B cell (primary cell): ENCODE data around the gene ANKRD33. TPM values are rescaled to one million over a fixed set of nuclear protein-coding genes. Genes with fewer than 3 reads are reported as not detected.

ENCODE experiments used
- ATAC-seq: fragments of 200-7000 bp; cut with Tn5 transposase; one replicate; pipeline ENCODE4 v1.10.0; 2021; ENCODE audit warnings: low read depth, mild to moderate bottlenecking, moderate number of reproducible peaks, moderate library complexity
- CTCF ChIA-PET: fragments of 350-600 bp; sonication (Branson Sonifier 250); formaldehyde crosslinking; loops from one replicate; lab custom pipeline; 2021; ENCODE audit warnings: antibody characterized with exemption, inconsistent platforms; lab: Charles Lee
- POLR2A ChIA-PET: fragments of 350-600 bp; sonication (Branson Sonifier 250); formaldehyde crosslinking; loops from one replicate; lab custom pipeline; 2021; ENCODE audit warnings: antibody characterized with exemption; lab: Charles Lee
- DNase-seq: peaks from one replicate; pipeline ENCODE4 v3.0.0; 2013
- H2AFZ ChIP-seq: 2 replicates; pipeline ENCODE4 v1.6.1; 2012; ENCODE audit warnings: mild to moderate bottlenecking, low read depth, low read length; ENCODE audit not compliant: insufficient read depth, poor library complexity, severe bottlenecking
- H3K27ac ChIP-seq, 2 donors: 1 replicate in 1 of 2; 2 replicates in 1 of 2; pipeline ENCODE4 v1.5.1; 2012 to 2013; ENCODE audit warnings: low read length in 2 of 2, mild to moderate bottlenecking in 2 of 2, moderate library complexity in 1 of 2
- H3K27me3 ChIP-seq, 4 experiments: fragments of 200-600 bp in 1 of 4; sonication (generic) in 1 of 4; replicated peaks in 1 of 4; 1 replicate in 2 of 4; 2 replicates in 2 of 4; pipeline versions ENCODE4 v1.6.1 to v1.7.0; 2013 to 2016; ENCODE audit warnings: low read length in 3 of 4, mild to moderate bottlenecking in 2 of 4, mixed read lengths in 1 of 4, moderate library complexity in 1 of 4; ENCODE audit not compliant: insufficient read depth in 4 of 4, control insufficient read depth in 3 of 4; ENCODE audit errors: control extremely low read depth in 1 of 4
- H3K36me3 ChIP-seq, 2 experiments: replicated peaks in 1 of 2; 1 replicate in 1 of 2; 2 replicates in 1 of 2; pipeline versions ENCODE4 v1.6.1 to v1.7.1; 2013; ENCODE audit warnings: low read length in 1 of 2; ENCODE audit not compliant: insufficient read depth in 2 of 2, control insufficient read depth in 1 of 2; ENCODE audit errors: control extremely low read depth in 1 of 2, extremely low read depth in 1 of 2
- H3K4me1 ChIP-seq, 2 donors: fragments of 200-600 bp in 1 of 2; sonication (generic) in 1 of 2; 1 replicate in 1 of 2; 2 replicates in 1 of 2; pipeline versions ENCODE4 v1.5.1 to v1.6.1; 2013 to 2017; ENCODE audit warnings: low read length in 2 of 2; ENCODE audit not compliant: control insufficient read depth in 2 of 2, insufficient read depth in 2 of 2
- H3K4me2 ChIP-seq: replicated peaks from 2 replicates; pipeline ENCODE3; 2012; ENCODE audit warnings: mild to moderate bottlenecking, low read depth, low read length; ENCODE audit not compliant: poor library complexity, severe bottlenecking
- H3K4me3 ChIP-seq, 5 experiments: fragments of 200-600 bp in 1 of 5; sonication (generic) in 1 of 5; 1 replicate in 3 of 5; 2 replicates in 2 of 5; pipeline versions ENCODE4 v1.5.1 to v1.7.0; 2011 to 2016; ENCODE audit warnings: low read length in 4 of 5, mild to moderate bottlenecking in 4 of 5, low read depth in 2 of 5, control low read depth in 1 of 5, moderate library complexity in 1 of 5; ENCODE audit not compliant: insufficient read depth in 1 of 5; ENCODE audit errors: control extremely low read depth in 1 of 5, extremely low read depth in 1 of 5
- H3K79me2 ChIP-seq: fragments of 200-600 bp; sonication (generic); one replicate; pipeline ENCODE4 v1.6.0; 2016; ENCODE audit warnings: low read length; ENCODE audit not compliant: control insufficient read depth, insufficient read depth
- H3K9ac ChIP-seq: fragments of 200-600 bp; sonication (generic); 2 replicates; pipeline ENCODE4 v1.6.1; 2017; ENCODE audit warnings: mild to moderate bottlenecking, low read length, moderate library complexity
- H3K9me3 ChIP-seq, 3 donors: one replicate each; pipeline versions ENCODE4 v1.6.1 to v1.7.1; 2013; ENCODE audit warnings: low read length in 2 of 3; ENCODE audit not compliant: control insufficient read depth in 2 of 3, insufficient read depth in 1 of 3; ENCODE audit errors: control extremely low read depth in 1 of 3
- H4K20me1 ChIP-seq: 2 replicates; pipeline ENCODE4 v1.6.0; 2012; ENCODE audit warnings: mild to moderate bottlenecking, low read length; ENCODE audit not compliant: insufficient read depth, control insufficient read depth, poor library complexity, severe bottlenecking
- H3K27ac Mint-ChIP-seq: one replicate; pipeline ENCODE4 v1.8.0; 2021; ENCODE audit warnings: mixed read lengths
- H3K27me3 Mint-ChIP-seq: one replicate; pipeline ENCODE4 v1.8.0; 2021; ENCODE audit warnings: mixed read lengths
- H3K4me1 Mint-ChIP-seq: one replicate; pipeline ENCODE4 v1.8.0; 2021; ENCODE audit warnings: mixed read lengths
- H3K4me3 Mint-ChIP-seq: one replicate; pipeline ENCODE4 v1.8.0; 2021; ENCODE audit warnings: mixed read lengths
- H3K9me3 Mint-ChIP-seq: one replicate; pipeline ENCODE4 v1.8.0; 2022; ENCODE audit warnings: mixed read lengths; ENCODE audit not compliant: insufficient read depth
- EZH2 ChIP-seq: IDR thresholded peaks from 2 replicates; pipeline ENCODE4 v1.6.1; 2012; ENCODE audit warnings: borderline replicate concordance, low read depth, mild to moderate bottlenecking, moderate library complexity, low read length; ENCODE audit not compliant: insufficient read depth, poor library complexity, severe bottlenecking
- WGBS: methylation state at CpG from one replicate; pipeline ENCODE4 v1.1.5; 2013; ENCODE audit warnings: missing lambda C conversion rate; ENCODE audit not compliant: insufficient coverage; 5-methylcytosine and 5-hydroxymethylcytosine counted together
- intact Hi-C: fragments of 100-400 bp; cut with micrococcal nuclease; formaldehyde crosslinking; loops from one replicate; pipeline ENCODE4 v1.10.0; 2022
- polyA plus RNA-seq: library from polyadenylated mRNA; depleted of rRNA; stranded (reverse); fragments of >200 nt; gene quantifications from 2 replicates; pipeline ENCODE4 v1.2.3, GENCODE V29; 2012
- total RNA-seq, 2 donors: library from RNA; stranded (reverse); fragments of 120-200 nt in 1 of 2; gene quantifications; 1 replicate in 1 of 2; 2 replicates in 1 of 2; pipeline versions ENCODE4 v1.2.3 to v1.2.4, GENCODE V29; 2013 to 2022
- TF ChIP-seq, protein P1 (sequence below): fragments of 200-600 bp; IDR thresholded peaks from one replicate; pipeline ENCODE4 v1.8.0; 2022; ENCODE audit warnings: antibody characterized with exemption, mild to moderate bottlenecking

The ANKRD33 gene
- total and polyA plus RNA-seq, 2 donors (not counting 1 experiment from before 2014, with no cell fraction given) = not detected

GRCh38 chr12:51848326-51848727 is 39.6 kb upstream of the ANKRD33 start, which contains the start of gene FIGNL2:
TSS of gene FIGNL2 (minus strand) at chr12:51848718. CDS start at chr12:51822413, 26,305 bp downstream.
- Histone ChIP-seq H4K20me1 (no peaks in the 10 kb centered on the region), H3K36me3 (no peaks in the 10 kb centered on the region), H3K4me1 (peaks cover 22 to 29% of the 10 kb centered on the region in 2 donors), H3K4me2 (peak within 1 kb of the TSS; percentile 96), H3K27ac (no peak within 1 kb of the TSS), H3K4me3 (peak within 1 kb of the TSS in 3 of 5 experiments; percentile 21 to 63 (median 53)), H3K9me3 (peaks cover 0 to 12% (median 0%) of the 10 kb centered on the region in 3 donors), H3K79me2 (no peaks in the 10 kb centered on the region), H3K9ac (peak within 1 kb of the TSS; percentile 68), H2AFZ (peak within 1 kb of the TSS; percentile 74), H3K27me3 (peaks cover 0 to 66% (median 24%) of the 10 kb centered on the region in 4 experiments)
- Mint-ChIP-seq H3K9me3 (no peaks in the 10 kb centered on the region), H3K4me1 (peaks cover 11% of the 10 kb centered on the region), H3K27me3 (peaks cover 58% of the 10 kb centered on the region), H3K27ac (no peak within 1 kb of the TSS), H3K4me3 (peak within 1 kb of the TSS; percentile 59)
- ATAC-seq = no peak
- intact Hi-C loops = no loop called here
- 10% methylated on average over 42 of the region's 51 CpGs for WGBS
- DNase-seq = no peak
- ChIA-PET POLR2A (no interaction called here), CTCF (no interaction called here)
- TF ChIP-seq EZH2 = no peak
- TF ChIP-seq, protein P1, sequence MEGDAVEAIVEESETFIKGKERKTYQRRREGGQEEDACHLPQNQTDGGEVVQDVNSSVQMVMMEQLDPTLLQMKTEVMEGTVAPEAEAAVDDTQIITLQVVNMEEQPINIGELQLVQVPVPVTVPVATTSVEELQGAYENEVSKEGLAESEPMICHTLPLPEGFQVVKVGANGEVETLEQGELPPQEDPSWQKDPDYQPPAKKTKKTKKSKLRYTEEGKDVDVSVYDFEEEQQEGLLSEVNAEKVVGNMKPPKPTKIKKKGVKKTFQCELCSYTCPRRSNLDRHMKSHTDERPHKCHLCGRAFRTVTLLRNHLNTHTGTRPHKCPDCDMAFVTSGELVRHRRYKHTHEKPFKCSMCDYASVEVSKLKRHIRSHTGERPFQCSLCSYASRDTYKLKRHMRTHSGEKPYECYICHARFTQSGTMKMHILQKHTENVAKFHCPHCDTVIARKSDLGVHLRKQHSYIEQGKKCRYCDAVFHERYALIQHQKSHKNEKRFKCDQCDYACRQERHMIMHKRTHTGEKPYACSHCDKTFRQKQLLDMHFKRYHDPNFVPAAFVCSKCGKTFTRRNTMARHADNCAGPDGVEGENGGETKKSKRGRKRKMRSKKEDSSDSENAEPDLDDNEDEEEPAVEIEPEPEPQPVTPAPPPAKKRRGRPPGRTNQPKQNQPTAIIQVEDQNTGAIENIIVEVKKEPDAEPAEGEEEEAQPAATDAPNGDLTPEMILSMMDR = no peak

- CTCF ChIA-PET = no interaction called here
- Histone ChIP-seq H3K4me2 (no peak overlapping the region), H3K79me2 (no peaks in the 10 kb centered on the region), H3K4me1 (peaks cover 22 to 29% of the 10 kb centered on the region in 2 donors), H3K27ac (no peak overlapping the region), H3K4me3 (no peak overlapping the region), H3K27me3 (peaks cover 0 to 65% (median 22%) of the 10 kb centered on the region in 4 experiments), H3K9me3 (peaks cover 0 to 12% (median 0%) of the 10 kb centered on the region in 3 donors), H2AFZ (no peak overlapping the region), H4K20me1 (no peaks in the 10 kb centered on the region), H3K36me3 (no peaks in the 10 kb centered on the region), H3K9ac (no peak overlapping the region)
- POLR2A ChIA-PET = no interaction called here
- no peaks in the 10 kb centered on the region for H3K9me3 Mint-ChIP-seq
- no peak for DNase-seq
- intact Hi-C loops = no loop called here
- H3K4me3 Mint-ChIP-seq = peak overlapping the region; percentile 44
- TF ChIP-seq EZH2 = no peak
- TF ChIP-seq, protein P1 = no peak
- peaks cover 11% of the 10 kb centered on the region for H3K4me1 Mint-ChIP-seq
- H3K27me3 Mint-ChIP-seq = peaks cover 55% of the 10 kb centered on the region
- H3K27ac Mint-ChIP-seq = no peak overlapping the region
- ATAC-seq = no peak
- WGBS = 93% methylated on average over 38 of the region's 57 CpGs
Measured at GRCh38 chr12:51848841-51849735, 38.8 kb upstream of the ANKRD33 start.
